HCT116 (cell line): ENCODE results near the gene SUN2.

ENCODE experiments used
- EGR1 ChIP-seq: IDR thresholded peaks from 2 replicates; pipeline ENCODE4 v1.6.1; 2012; ENCODE audit warnings: low read depth
- EZH2phosphoT487 ChIP-seq: fragments of 200-600 bp; IDR thresholded peaks from 2 replicates; pipeline ENCODE4 v1.6.1; 2018; ENCODE audit warnings: antibody characterized with exemption, borderline replicate concordance
- POLR2A ChIP-seq: IDR thresholded peaks from 2 replicates; pipeline ENCODE4 v1.7.0; 2011; ENCODE audit warnings: borderline replicate concordance; ENCODE audit not compliant: insufficient read depth, insufficient read length; ENCODE audit errors: extremely low read depth
- POLR2AphosphoS5 ChIP-seq: IDR thresholded peaks from 2 replicates; pipeline ENCODE4 v1.6.1; 2011; ENCODE audit warnings: mild to moderate bottlenecking, low read depth, low read length, moderate library complexity
- SP1 ChIP-seq: IDR thresholded peaks from 2 replicates; pipeline ENCODE4 v1.6.1; 2012; ENCODE audit warnings: low read depth
- ZNF274 ChIP-seq: fragments of 200-500 bp; sonication (Bioruptor generic); IDR thresholded peaks from 2 replicates; pipeline ENCODE4 v1.6.1; 2014; ENCODE audit warnings: mild to moderate bottlenecking, low read depth, low read length, inconsistent platforms
- TF ChIP-seq, protein P1 (sequence below), 3 experiments: fragments of 200-600 bp in 1 of 3; sonication (generic) in 1 of 3; IDR thresholded peaks in 2 of 3; conservative IDR thresholded peaks in 1 of 3; 2 replicates each; pipeline ENCODE4 v1.5.1; 2012 to 2017; ENCODE audit warnings: low read depth in 2 of 3, low read length in 2 of 3, antibody characterized with exemption in 1 of 3, borderline replicate concordance in 1 of 3, control low read depth in 1 of 3, mild to moderate bottlenecking in 1 of 3, mixed read lengths in 1 of 3, mixed run types in 1 of 3, moderate library complexity in 1 of 3; ENCODE audit not compliant: insufficient read depth in 1 of 3
- TF ChIP-seq, protein P2 (sequence below): IDR thresholded peaks from 2 replicates; pipeline ENCODE4 v1.6.1; 2012

DNA sequence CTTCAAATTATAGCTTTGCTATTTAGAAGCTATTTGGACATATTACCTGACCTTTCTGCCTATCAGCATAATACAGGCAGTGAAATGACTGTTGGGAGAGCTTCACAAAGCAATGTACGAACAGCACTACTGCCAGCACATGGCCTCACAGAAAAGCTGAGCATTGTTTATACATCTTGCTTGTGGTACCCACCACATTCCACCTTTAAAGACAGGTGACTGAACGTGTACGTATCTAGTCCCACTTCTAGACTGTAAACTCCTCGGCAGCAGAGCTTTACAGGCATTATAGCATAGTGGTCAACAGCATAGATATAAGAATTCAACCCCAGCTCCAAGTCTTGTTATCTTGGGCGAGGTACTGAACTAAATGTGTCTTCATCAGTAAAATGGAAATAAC, 56.7 kb downstream of the SUN2 start:
- TF ChIP-seq, protein P1, sequence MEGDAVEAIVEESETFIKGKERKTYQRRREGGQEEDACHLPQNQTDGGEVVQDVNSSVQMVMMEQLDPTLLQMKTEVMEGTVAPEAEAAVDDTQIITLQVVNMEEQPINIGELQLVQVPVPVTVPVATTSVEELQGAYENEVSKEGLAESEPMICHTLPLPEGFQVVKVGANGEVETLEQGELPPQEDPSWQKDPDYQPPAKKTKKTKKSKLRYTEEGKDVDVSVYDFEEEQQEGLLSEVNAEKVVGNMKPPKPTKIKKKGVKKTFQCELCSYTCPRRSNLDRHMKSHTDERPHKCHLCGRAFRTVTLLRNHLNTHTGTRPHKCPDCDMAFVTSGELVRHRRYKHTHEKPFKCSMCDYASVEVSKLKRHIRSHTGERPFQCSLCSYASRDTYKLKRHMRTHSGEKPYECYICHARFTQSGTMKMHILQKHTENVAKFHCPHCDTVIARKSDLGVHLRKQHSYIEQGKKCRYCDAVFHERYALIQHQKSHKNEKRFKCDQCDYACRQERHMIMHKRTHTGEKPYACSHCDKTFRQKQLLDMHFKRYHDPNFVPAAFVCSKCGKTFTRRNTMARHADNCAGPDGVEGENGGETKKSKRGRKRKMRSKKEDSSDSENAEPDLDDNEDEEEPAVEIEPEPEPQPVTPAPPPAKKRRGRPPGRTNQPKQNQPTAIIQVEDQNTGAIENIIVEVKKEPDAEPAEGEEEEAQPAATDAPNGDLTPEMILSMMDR (IDR thresholded peaks at IDR 0.05 in 2 of 3, conservative IDR thresholded peaks at IDR 0.05 in 1 of 3; ENCODE audit: borderline replicate concordance in 1 of 3, insufficient read depth in 1 of 3, low read depth in 2 of 3, low read length in 2 of 3) = no peak
- TF ChIP-seq ZNF274 (no peak), EGR1 (no peak), POLR2A (no peak), SP1 (no peak), EZH2phosphoT487 (no peak), POLR2AphosphoS5 (no peak)
- TF ChIP-seq, protein P2, sequence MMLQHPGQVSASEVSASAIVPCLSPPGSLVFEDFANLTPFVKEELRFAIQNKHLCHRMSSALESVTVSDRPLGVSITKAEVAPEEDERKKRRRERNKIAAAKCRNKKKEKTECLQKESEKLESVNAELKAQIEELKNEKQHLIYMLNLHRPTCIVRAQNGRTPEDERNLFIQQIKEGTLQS = no peak
